Gastroesophageal sphincter (tissue), 3 donors: ENCODE data around the gene ELOA.

Experiments used
- CTCF ChIP-seq, 4 experiments: fragments of 200-600 bp in 2 of 4; fragments of 450-650 bp in 2 of 4; sonication (generic) in 1 of 4; IDR thresholded peaks; one replicate each; pipeline ENCODE4 v1.5.1; 2017 to 2019; ENCODE audit warnings: antibody characterized with exemption in 4 of 4, mild to moderate bottlenecking in 2 of 4, moderate library complexity in 2 of 4
- EP300 ChIP-seq: sonication (generic); formaldehyde crosslinking; IDR thresholded peaks from one replicate; pipeline ENCODE4 v1.6.1; 2017; ENCODE audit warnings: antibody characterized with exemption, mild to moderate bottlenecking
- POLR2A ChIP-seq, 2 donors: fragments of 450-650 bp; IDR thresholded peaks; one replicate each; pipeline ENCODE4 v1.6.1; 2017; ENCODE audit warnings: antibody characterized with exemption in 2 of 2, mild to moderate bottlenecking in 2 of 2, moderate library complexity in 1 of 2
- POLR2AphosphoS5 ChIP-seq: sonication (generic); formaldehyde crosslinking; IDR thresholded peaks from one replicate; pipeline ENCODE4 v1.6.1; 2017; ENCODE audit warnings: antibody characterized with exemption

GRCh38 chr1:23741609-23742008 is 1.7 kb upstream of the ELOA start:
- no peak for TF ChIP-seq CTCF (IDR thresholded peaks at IDR 0.05)
- no peak for TF ChIP-seq POLR2A (IDR thresholded peaks at IDR 0.05)
- no peak for TF ChIP-seq POLR2AphosphoS5
- no peak for TF ChIP-seq EP300
